Measurements from ENCODE around the gene COL17A1.

Gene COL17A1

DNA sequence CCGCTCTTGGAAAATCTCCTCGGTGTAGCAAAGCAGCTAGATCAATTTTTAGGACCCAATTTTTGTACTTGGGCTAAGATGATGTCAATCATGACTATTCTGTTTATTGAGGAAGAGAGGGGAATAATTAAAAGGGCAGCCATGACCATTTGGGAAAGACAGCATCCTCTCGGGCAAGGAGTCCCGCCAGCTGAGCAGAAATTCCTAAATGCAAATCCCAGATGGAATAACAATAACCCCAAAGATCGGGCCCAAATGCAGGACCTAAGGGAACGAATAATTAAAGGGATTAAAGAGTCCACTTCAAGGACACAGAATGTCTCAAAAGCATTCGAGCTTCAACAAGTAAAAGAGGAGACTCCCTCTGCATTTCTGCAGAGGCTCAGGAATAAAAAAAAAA, 18.7 kb downstream of the COL17A1 start:
- ChIA-PET POLR2A (ENCODE audit: low non-redundant PET) (no interaction called here), CTCF (interaction anchor here (0.6 to 0.7 kb wide), 2 partner anchors 54 to 82 kb away, joined by 3 to 4 read pairs; no protein-coding TSS in a partner anchor)
- TF ChIP-seq CTCF (conservative IDR thresholded peaks at IDR 0.05; ENCODE audit: low read depth): no peak
- no peak for DNase-seq (ENCODE audit: low spot score)
- no peak overlapping the region for H3K27ac ChIP-seq

DNA sequence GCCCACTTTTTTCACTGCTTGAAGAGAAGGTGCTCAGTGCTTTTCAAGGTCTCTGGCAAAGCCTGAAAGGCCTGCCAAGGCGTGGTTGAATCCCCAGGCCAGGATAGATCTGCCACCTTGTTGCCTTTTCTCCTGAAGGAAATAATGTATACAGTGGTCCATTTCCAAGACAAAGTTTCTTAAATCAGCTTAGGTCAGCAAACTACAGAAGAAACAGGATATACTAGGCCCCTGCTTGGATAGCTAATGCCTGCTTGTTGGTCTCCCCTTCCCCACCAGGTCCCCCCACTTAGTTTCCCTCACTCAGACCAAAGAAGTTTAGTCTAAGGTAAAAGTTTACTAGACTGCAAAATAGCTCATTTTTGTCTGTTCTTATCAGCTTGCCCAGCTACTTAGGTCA, 19.9 kb downstream of the COL17A1 start:
- H3K27ac ChIP-seq: no peak overlapping the region
- DNase-seq (ENCODE audit: low spot score): no peak
- POLR2A ChIA-PET (ENCODE audit: low non-redundant PET): no interaction called here
- CTCF ChIA-PET: interaction anchor here (0.6 kb wide), 1 partner anchor 14 kb away, joined by 3 read pairs; no protein-coding TSS in a partner anchor
- TF ChIP-seq CTCF (conservative IDR thresholded peaks at IDR 0.05; ENCODE audit: low read depth): no peak

DNA sequence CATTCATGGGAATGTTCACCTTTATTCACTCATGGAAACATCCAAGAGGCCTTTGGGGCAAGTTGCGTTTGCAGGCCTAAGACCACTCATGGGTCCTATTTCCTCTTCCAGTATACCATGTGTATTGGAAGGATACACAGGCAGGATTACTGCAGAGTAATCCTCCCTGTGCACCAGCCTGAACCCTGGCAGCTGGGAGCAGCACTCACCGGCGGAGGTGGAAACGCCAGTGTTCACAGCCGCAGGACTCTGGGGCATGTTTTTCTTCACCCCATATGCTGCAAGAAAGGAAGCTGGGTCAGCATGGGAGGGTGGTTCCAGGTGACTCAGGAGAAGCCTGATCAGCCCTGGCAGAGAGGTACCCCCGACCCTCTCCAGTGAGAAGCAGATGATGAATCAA, 24.5 kb downstream of the COL17A1 start:
- DNase-seq (ENCODE audit: low spot score): no peak
- no peak for TF ChIP-seq CTCF (conservative IDR thresholded peaks at IDR 0.05; ENCODE audit: low read depth)
- CTCF ChIA-PET: interaction anchor here (0.8 to 1.6 kb wide), 2 partner anchors 46 to 60 kb away, joined by 3 to 9 read pairs; partner anchors contain the start of gene SFR1
- peak overlapping the region; percentile 28 for H3K27ac ChIP-seq
- POLR2A ChIA-PET (ENCODE audit: low non-redundant PET): no interaction called here

- CTCF ChIA-PET: interaction anchor here (0.5 to 1.1 kb wide), 2 partner anchors 62 to 106 kb away, joined by 3 to 5 read pairs; partner anchors contain the start of gene SFR1
- DNase-seq (ENCODE audit: low spot score): no peak
- no peak for TF ChIP-seq CTCF (conservative IDR thresholded peaks at IDR 0.05; ENCODE audit: low read depth)
- H3K27ac ChIP-seq: peak overlapping the region; percentile 43
- POLR2A ChIA-PET (ENCODE audit: low non-redundant PET): interaction anchor here (1.5 kb wide), 1 partner anchor 61 kb away, joined by 8 read pairs; no protein-coding TSS in a partner anchor
Measured at GRCh38 chr10:104059364-104059763, 26.3 kb downstream of the COL17A1 start.

GRCh38 chr10:104057717-104058116, 28.0 kb downstream of the COL17A1 start:
- DNase-seq (ENCODE audit: low spot score): no peak
- POLR2A ChIA-PET (ENCODE audit: low non-redundant PET): no interaction called here
- CTCF ChIA-PET: no interaction called here
- peak overlapping the region; percentile 46 for H3K27ac ChIP-seq
- no peak for TF ChIP-seq CTCF (conservative IDR thresholded peaks at IDR 0.05; ENCODE audit: low read depth)

GRCh38 chr10:104056619-104057273, 28.9 kb downstream of the COL17A1 start:
- DNase-seq (ENCODE audit: low spot score): no peak
- CTCF ChIA-PET: interaction anchor here (0.5 to 0.6 kb wide), 5 partner anchors 13 to 167 kb away, joined by 3 to 8 read pairs (median 3); no protein-coding TSS in a partner anchor
- peak overlapping the region; percentile 64 for H3K27ac ChIP-seq
- POLR2A ChIA-PET (ENCODE audit: low non-redundant PET): no interaction called here
- TF ChIP-seq CTCF (conservative IDR thresholded peaks at IDR 0.05; ENCODE audit: low read depth): no peak

Data from RWPE1 (cell line).